Stimulated activated CD4-positive, alpha-beta T cell treated with anti-CD3 and anti-CD28 coated beads, Interleukin-4, amount 100 ng/mL, for 24 hours (primary cell): ENCODE measurements around the gene THSD4.

Experiments used
- DNase-seq: peaks from one replicate; pipeline ENCODE4 v3.0.0-alpha.2; 2020

THSD4 gene

DNA sequence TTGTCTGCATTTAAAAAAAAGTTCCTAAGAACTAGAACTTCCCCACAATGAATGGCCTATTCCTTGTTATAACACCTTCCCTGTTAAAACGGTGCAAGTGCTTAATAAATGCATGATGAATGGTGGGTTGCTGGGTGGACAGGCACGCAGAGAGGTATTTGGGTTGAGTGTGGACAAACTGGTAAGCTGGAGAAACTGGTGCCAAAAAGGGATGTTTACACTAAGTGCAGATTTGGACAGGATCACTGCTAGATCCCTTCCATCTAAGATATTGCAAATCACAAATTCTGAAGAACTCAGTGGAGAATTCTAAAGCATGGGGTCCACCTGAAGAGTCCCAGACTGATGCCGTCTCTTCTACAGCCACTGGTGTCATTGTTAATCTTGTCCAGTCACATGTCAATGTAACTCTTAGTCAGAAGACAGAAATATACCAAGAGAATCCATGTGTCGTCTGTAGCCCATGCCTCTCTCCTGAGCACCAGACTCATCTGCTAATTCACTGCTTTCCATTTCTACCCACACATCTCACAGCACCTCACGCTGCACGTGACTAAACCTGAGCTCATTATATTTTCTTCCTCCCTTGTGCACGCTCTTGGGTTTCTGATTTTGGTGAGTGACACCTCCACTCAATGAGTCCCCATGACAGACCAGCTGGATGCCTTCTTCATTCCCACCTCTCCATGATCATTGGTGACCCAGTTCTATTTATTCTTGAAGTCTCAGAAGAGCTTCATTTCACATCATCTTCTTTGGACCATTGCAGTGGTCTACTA, 328.9 kb downstream of the THSD4 start:
- no peak for DNase-seq

DNA sequence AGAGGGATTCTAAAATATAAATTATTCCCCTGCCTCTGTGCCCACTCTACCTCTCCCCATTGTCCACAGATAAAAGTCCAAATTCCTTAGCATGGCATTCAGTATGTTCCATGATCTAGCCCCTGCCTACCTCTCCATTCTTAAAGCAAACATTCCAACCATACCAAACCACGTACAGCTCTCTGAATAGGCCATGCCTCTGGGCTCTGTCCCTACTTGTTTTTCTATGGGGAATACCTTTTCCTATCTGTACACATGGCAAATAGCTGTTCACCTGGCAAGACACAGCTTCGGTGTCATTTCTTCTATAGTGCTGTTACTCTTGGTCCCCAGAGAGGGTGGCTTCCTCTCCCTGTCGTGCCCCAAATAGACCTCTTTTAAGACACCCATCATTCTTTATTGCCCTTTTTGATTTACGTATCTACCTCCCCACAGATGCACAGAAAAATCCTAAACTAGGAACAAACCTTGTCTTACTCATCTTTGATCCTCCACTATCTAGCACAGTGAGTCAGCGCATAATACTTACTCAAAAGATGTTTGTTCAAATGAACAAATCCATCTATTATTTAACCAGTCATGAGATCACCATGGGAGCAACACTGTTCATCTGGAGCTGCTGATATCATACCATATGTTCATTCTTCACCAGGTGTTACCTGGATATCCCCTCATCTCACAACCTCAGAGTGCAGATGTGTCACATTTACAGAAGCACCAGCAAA, 329.8 kb downstream of the THSD4 start:
- DNase-seq = no peak

DNA sequence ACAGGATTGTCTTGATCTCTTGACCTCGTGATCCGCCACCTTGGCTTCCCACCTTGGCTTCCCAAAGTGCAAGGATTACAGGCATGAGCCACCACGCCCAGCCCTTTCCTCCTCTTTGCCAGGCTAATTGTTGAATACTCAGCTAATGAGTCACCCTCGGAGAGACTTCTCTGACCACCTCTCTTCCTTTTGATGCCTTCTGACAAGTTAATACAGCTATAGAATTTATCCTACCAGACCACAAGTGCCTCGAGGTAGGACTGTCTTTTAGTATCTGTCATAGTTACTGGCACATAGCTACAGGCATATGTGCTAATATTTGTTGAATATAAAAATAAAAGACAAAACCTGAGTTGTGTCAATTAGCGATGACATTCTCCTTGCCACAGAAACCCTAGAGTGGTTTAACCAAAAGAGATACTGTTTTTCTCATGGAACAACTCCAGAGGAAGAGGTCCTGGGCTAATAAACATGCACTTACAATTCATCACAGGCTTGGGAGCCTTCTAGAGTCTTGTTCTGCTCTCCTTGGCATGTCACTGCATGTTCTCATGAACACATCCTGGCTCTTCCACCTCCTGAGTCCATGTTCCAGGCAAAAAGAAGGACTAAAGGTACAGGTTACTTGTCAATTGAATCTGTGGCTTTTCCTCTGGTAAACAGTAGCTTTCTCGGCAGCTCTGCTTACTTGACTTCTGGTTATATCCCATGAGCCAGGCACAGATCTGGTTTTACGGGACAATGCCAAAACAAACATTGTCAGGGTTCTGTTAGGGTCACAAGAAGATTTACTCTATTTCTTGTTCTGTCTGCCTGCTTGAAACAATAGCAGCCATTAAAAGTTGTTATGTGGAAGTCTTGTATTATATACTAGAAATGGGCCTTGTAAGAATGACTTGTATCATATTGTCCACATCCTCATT, 332.3 kb downstream of the THSD4 start:
- no peak for DNase-seq

DNA sequence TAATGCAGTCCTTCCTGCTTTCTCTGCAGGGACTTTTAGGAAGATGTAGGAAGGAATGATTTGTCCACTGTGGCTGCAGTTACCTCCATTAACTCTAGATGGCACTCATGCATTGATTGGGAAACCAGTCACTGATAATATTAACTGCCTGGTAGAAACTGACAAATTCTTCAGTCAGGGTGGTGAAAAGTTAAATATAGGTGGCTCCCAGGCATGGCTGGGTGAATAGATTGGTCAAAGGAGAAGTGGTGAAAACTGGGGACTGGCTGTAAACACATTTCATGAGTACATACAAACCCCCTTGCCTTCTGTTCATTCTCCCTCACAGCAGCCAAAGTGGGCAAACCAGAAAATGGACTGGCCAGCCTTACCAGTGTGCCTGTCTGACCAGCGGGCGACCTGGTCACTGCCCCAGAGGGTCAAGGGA, 333.4 kb downstream of the THSD4 start:
- DNase-seq = peak; percentile 6

DNA sequence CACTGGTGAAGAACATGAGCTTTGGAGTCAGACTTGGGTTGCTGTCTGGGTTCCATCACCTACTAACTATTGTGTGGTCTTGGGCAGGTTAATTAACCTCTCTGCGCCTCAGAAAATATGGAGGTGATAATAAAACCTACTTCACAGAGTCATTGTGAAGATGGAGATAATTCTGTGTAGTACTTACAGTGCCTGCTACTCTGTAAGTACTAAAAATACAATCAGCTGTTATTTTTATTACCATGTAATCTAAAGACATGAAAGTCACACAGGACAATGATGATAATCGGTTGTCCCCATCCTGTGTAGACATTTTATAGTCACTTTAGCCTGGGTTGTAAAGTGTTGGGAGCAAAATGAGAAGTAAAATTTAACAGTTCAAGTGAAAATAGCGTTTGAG, 334.1 kb downstream of the THSD4 start:
- no peak for DNase-seq

DNA sequence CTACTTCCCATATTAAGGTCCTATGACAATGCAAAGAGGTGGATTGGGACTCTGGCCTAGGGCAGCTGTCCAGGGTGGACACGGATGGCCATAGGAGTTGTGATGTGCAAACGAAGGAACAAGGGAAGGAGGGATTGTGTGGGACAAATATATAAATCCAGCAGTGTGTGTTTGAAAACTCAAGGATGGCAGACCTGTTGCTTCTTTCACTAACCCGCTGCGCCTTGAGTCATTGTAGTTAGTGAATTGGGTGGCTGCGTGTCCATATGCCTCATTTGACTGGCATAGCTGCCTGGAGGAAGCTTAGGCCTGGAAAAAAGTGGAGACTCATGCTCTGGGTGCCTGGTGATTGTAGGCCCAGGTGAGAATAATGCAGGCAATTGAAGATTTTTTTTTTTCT, 334.7 kb downstream of the THSD4 start:
- no peak for DNase-seq

DNA sequence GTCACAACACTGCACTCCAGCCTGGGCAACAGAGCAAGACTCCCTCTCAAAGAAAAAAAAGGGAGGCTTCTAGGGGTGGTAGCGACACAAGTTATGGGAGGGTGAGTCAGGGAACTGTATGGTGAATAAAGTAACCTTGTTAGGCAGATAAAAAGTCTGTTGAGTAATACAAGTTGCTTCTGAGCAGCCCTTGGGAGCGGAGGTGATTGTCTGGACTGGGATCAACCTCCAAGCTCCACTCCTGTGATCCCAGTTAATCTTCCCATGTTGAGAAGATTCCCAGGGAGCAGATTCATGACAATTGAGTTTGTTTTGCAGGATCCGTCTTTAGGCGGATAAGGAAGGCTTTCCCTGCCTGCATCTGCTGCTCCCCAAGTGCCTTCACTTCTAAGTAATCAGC, 335.9 kb downstream of the THSD4 start:
- DNase-seq = no peak

DNA sequence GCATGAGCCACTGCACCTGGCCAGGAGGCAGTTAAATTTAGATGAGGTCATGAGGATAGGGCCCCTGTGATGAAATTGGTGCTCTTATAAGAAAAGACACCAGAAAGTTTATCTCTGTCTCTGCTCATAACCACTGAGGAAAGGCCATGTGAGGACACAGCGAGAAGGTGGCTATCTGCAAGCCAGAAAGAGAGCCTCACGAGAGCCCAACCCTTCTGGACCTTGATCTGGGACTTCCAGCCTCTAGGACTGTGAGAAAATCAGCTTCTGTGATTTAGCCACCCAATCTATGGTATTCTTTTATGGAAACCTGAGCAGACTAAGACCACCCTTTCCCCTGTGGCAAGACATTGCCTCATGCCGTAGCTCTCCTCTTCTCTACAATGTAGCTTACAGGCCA, 337.6 kb downstream of the THSD4 start:
- DNase-seq = no peak

DNA sequence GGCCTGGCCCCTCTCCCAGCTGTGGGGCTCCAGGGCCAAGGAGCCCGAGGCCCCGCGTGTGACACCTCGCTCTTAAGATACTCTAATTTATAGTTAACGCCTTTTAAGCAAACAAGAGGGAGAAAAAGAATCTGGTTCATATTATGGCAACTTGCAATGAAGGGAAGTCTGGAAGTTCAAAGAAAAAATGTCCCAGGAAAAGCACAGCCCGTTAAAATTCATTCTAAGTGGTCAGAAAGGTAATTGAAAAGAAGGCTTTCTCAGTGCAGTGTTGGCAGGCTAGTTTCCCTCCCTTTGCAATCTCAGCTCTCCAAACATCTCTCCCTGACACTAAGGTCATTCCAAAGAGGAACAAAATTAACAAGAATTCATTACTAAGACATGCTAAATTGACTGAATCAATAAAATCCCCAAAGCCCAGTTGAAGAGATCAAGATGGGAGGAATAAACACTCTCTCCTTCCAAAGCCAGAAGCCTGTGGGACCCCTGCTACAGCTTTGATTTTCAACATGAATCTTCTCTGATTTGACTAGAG, 339.3 kb downstream of the THSD4 start:
- DNase-seq = no peak

DNA sequence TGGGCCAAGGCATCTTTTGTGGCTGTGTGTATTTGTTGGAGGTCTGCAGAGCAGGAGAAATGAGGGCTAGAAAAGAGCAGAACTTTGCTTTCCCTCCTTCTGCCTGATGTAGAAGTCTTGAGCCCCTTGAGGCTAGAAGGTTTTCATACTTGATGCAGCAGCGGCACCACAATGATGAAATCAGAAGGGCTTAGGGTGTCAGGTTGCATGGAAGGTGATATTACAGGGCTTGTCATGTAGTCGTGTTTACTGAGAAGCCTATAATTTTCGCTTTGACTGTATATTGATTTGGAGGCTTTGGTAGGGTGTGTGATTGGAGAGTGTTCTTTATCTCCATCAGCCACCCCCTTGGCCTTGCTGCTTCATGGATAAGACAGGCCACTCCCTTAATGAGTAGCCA, 339.8 kb downstream of the THSD4 start:
- no peak for DNase-seq

DNA sequence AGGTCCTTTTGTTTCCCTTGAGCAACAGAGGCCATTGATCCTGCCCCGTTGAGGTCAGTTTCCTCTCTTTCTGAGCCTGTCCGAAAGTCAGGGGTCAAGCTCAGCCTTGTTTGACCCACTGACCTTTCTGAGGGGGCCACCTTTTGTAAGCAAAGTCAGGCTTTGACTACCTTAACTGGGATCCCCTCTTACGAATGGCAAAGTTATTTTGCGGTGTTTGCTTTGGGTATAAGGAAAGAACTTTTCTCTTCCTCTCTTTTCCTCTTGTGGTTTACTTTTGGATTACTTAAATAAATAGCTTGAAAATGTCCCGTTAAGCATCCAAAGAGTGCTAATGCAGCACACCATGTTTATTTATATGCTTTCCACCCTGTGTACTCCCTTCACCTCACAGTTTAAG, 340.6 kb downstream of the THSD4 start:
- no peak for DNase-seq

DNA sequence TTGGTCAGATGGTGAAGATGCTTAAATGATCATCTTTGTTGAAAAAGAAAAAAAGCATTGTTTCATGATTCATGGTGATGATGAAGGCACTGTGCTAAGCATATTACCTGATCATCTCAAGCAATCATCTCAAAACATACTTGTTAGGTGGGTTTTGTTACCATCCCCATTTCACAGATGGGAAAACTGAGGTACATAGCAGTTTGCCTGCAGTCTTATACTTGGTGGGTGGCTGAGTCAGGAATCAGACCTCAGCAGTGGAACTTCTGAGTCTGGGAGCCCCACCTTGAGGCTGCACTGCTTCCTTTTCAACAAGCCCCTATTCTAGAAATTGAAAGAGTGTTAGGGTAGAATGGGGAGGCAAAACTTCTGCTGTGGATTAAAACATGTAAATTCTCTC, 341.1 kb downstream of the THSD4 start:
- DNase-seq = no peak

DNA sequence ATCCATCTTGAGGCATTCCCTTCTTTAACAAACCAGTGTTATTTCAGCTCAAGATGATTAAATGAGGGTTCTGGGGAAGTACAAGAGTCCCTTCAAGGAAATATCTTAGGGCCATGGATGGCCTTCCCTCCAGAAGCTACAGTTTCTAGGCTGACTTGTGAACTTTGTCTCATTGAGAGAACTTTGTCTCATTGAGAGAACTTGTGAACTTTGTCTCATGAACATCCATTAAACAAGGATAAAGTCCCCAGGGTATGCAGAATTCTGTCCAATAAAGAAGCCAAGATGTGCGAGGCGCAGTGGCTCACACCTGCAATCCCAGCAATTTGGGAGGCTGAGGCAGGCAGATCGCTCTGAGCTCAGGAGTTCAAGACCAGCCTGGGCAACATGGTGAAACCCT, 341.5 kb downstream of the THSD4 start:
- DNase-seq = no peak

DNA sequence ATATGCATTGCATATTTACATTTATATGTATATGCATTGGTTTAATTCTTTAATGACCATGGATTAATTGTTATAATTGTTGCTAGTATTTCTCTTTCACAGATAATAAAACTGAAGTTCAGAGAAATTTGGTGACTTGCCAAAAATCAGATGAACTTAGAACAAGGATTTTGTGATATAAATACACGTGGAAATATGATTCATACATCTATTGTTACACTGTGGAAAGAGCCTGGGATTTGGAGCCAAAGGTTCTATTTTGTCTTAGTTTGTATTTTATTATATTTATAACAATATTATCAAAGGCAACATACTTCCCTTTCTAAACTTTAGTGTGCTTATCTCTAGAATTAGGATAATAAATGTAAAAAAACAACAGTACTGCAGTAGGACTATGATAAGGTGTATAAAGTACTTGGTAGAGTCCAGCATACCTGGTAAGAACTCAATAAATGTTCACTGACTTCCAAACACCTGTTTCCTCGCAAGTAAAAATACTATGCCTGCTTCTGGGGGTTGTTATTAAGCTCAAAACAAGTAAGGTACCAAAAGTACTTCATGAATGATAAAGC, 342.9 kb downstream of the THSD4 start:
- DNase-seq = no peak

DNA sequence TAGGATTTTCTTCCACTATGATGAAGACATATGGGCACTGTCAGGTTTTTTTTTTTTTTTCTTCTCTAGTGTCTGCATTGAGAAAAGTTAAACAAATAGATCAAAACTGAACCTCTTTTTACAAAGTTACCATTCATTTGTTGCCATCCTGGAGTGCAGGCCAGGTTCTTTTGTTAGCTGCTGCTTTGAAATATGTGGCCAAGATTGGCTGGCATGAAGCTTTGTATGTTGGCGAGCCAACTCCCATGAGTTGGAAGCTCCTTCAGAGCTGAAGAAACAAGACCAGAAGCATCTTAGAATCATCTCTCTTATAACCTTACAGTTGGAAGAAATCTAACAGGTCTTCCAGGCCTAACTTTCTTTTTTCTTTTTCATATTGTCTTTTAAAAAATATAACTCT, 346.5 kb downstream of the THSD4 start:
- no peak for DNase-seq

DNA sequence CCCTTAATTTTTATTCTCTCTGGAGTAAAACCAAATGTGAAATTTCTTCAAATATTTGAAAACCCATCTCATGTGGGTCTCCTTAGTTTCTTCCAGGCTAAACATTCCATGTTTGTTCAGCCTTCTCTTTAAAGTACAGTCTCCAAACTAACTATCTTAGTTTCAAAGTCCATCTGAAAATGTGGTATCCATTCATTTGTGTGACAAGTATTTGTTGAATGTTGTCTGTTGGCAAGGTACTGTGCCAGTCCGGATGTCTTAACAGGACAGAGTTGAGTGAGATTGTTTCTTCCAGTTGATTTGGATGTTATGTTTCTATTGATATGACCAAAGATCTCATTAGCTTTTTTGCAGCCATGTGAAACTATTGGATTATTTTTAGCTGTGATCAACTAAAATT, 347.4 kb downstream of the THSD4 start:
- DNase-seq = no peak

DNA sequence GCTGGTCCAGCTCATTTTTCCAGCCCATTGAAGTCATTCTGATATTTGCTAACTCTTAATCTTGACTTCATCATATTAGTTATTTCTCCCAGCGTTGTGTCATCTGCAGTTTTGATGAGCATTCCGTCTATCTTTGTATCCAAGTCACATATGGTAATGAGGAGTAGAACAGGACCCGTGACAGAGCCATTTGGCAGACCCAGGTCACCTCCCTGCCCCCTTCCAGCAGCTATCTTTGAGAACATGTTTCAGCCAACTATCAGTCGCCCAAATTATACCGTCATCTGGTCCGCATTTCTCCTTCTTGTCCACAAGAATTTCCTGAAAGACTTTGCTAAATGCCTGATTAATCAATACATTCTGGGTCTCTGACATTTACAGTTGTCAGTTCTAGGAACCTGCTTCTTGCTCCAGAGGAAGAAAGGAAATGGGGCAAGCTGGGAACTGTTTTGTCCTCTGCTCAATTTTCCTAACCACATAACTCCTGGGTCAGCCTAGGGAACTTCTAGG, 347.9 kb downstream of the THSD4 start:
- DNase-seq = no peak

DNA sequence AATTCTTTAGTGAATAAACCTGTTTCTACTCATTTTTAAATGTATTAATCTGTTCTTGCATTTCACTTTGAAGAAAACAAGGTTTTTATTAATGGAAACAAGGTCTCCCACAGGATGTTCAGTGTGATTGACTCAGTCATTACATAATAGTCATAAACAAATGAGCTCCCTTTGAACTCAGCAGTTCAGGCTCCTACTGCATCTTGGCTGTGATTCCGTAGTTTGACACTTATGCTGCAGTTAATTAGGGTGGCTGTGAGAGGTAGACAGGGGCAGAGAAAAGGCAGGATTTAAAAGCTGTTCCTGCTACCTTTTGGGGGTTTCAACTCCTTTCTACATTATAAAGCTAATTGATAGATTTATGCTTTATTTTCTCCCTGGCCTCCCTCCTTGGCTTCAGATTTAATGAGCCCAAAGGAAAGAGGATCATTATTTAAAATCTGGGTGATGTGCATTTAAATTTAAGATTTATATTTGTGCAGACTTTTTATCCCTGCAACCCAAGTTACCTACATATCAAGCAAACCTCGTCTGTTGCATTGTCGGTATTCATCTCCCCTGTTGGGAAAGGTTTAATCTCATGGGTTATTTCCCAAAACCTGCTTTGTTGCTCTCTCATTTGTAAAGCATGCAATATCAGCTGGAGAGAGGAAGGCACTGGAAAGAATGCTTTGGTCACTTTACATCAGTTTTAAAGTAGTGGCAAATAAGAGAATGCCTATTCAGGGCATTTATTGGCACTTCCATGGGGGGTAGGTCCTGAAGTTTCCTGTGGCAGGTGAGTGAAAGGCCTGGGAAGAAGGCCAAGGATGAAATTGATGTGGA, 350.1 kb downstream of the THSD4 start:
- no peak for DNase-seq

DNA sequence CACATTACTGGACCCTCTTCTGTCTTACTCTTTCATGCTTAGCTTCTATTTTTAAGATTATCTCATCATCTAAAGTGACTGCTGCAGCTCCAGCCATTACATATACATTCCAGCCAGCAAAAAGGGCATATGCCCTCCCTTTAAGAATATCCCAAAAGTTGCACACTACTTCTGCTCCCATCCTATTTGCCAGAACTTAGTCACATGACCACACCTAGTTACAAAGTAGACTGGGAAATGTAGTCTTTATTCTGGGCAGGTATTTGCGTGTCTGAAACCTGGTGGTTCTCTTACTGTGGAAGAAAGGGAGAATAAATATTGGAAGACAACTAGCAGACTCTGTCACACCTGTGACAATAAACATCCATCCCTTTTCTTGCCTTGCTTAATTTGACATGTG, 353.4 kb downstream of the THSD4 start:
- no peak for DNase-seq

DNA sequence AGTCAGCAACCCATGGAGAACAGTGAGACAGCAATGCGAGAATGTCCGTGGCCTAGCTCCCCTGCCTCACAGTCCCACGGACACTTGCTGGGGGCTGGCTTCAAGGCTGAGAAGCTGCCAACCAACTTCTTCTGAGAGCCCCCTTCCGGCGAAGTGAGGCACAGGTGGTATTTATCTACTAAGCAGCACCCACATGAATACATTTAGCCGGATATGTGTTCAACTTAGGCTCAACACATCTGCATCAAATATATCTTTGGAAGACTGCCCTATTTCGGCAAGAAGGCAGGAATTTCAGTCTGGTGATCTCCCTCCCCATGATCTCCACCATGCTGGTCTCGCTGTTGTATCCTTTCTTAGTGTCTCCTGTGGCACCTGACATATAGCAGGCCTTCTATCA, 354.1 kb downstream of the THSD4 start:
- no peak for DNase-seq

DNA sequence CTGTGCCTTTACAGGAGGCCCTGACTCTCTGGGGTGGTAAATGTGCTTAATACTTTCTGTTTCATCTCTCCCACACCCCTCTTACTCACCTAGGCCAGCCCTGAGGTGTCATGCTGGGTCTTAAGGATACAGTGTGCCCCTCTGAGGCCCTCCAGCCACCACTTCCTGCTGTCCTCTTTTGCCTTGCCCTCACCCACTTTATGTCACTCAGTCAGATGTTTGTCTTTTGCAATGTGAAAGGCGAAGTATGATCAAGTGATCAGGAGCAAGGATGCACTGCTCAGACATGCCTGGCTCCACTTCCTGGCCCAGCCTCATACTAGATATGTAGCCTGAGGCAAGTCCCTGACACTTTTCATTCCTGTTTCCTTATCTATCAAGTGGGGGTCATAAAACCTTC, 356.1 kb downstream of the THSD4 start:
- DNase-seq = no peak

DNA sequence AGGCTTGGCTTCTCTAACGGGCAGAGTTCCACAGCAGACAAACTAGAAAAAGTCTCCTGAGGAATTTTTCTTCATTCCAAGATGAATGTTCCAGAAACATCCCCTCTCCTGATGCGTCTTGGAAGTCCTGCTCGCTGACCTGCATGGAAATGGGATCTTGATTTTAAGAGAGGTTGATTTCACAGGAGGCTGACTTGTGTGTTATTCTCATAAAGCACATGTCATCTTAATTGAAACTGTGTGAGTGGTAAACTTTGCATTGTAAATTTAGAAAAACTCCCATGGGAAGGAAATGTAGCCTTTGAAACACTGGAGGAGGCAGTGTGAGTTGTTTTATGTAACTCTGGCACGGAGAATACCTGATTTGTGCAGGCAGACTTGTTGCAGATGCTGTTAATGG, 357.3 kb downstream of the THSD4 start:
- no peak for DNase-seq
